K562 (cell line): ENCODE results near the gene PLEKHM1. TPM values are rescaled to one million over a fixed set of nuclear protein-coding genes. Genes with fewer than 3 reads are reported as not detected.

Experiments used
- ATAC-seq: fragments of 200-7000 bp; cut with Tn5 transposase; 3 replicates; pipeline ENCODE4 v1.9.1; 2020; ENCODE audit warnings: moderate library complexity
- BruUV-seq: library from RNA; stranded (reverse); fragments of 400-500 nt; replicated peaks from 2 replicates; lab custom pipeline; 2021; lab: Mats Ljungman, UMichigan
- CTCF ChIA-PET: fragments of 300-600 bp; formaldehyde crosslinking; extraction: SDS; loops from one replicate; lab custom pipeline; 2021; ENCODE audit warnings: low intra/inter-chr PET ratio; lab: Yijun Ruan, JAX
- POLR2A ChIA-PET: fragments of 300-600, 350-650 bp; sonication (Branson Sonifier 250); formaldehyde crosslinking; extraction: SDS; loops from one replicate; lab custom pipeline; 2021; ENCODE audit warnings: antibody characterized with exemption, inconsistent platforms; lab: Yijun Ruan, JAX
- DNase-seq, 4 experiments: peaks; one replicate each; pipeline versions ENCODE4 v3.0.0 to v3.0.0-alpha.2; 2011 to 2018; ENCODE audit warnings: low spot score in 3 of 4, mixed read lengths in 3 of 4; ENCODE audit errors: extremely low read depth in 1 of 4
- FAIRE-seq: peaks from 2 replicates; lab custom pipeline; 2011; peaks lifted over from hg19 to GRCh38; lab: Jason Lieb, UNC
- H2AFZ ChIP-seq: 2 replicates; pipeline ENCODE4 v1.6.0; 2011; ENCODE audit warnings: low read depth, low read length, control low read depth, inconsistent platforms
- H3K27ac ChIP-seq: fragments of 200-600 bp; 3 replicates; pipeline ENCODE4 v1.8.0; 2011; ENCODE audit warnings: low read depth, mild to moderate bottlenecking, control low read depth, inconsistent platforms, low read length, moderate library complexity, mixed read lengths; ENCODE audit errors: extremely low read depth
- H3K27me3 ChIP-seq, 2 experiments: fragments of 300-600 bp in 1 of 2; 2 replicates in 1 of 2; 3 replicates in 1 of 2; pipeline versions ENCODE4 v1.6.0 to v1.8.0; 2011; ENCODE audit warnings: inconsistent platforms in 2 of 2, low read length in 2 of 2, mild to moderate bottlenecking in 1 of 2, mixed read lengths in 1 of 2, moderate library complexity in 1 of 2; ENCODE audit not compliant: control insufficient read depth in 2 of 2, insufficient read depth in 2 of 2
- H3K36me3 ChIP-seq: fragments of 300-600 bp; 3 replicates; pipeline ENCODE4 v1.8.0; 2011; ENCODE audit warnings: mild to moderate bottlenecking, low read length, inconsistent platforms; ENCODE audit not compliant: control insufficient read depth, insufficient read depth
- H3K4me1 ChIP-seq, 2 experiments: fragments of 200-600 bp in 1 of 2; replicated peaks in 1 of 2; 2 replicates in 1 of 2; 3 replicates in 1 of 2; pipeline versions ENCODE4 v1.5.1 to v1.8.0; 2011; ENCODE audit warnings: inconsistent platforms in 2 of 2, low read length in 2 of 2, mild to moderate bottlenecking in 1 of 2, mixed read lengths in 1 of 2, moderate library complexity in 1 of 2; ENCODE audit not compliant: control insufficient read depth in 2 of 2, insufficient read depth in 2 of 2
- H3K4me2 ChIP-seq: 2 replicates; pipeline ENCODE4 v1.6.1; 2011; ENCODE audit warnings: low read length, control low read depth, inconsistent platforms, mixed read lengths; ENCODE audit not compliant: insufficient read depth
- H3K4me3 ChIP-seq: fragments of 200-600 bp; sonication (generic), shearing (Covaris generic); 2 replicates; pipeline ENCODE4 v1.5.1; 2016; ENCODE audit warnings: control low read depth, inconsistent platforms
- H3K79me2 ChIP-seq: fragments of 200-600 bp; 3 replicates; pipeline ENCODE4 v1.8.0; 2011; ENCODE audit warnings: low read length, inconsistent platforms; ENCODE audit not compliant: control insufficient read depth, insufficient read depth
- H3K9ac ChIP-seq, 2 experiments: 2 replicates each; pipeline versions ENCODE4 v1.6.0 to v1.6.1; 2011; ENCODE audit warnings: low read depth in 2 of 2, low read length in 2 of 2, control low read depth in 1 of 2, inconsistent platforms in 1 of 2, mild to moderate bottlenecking in 1 of 2, mixed read lengths in 1 of 2; ENCODE audit not compliant: insufficient read depth in 1 of 2
- H3K9me1 ChIP-seq: one replicate; pipeline ENCODE4 v1.6.0; 2011; ENCODE audit warnings: inconsistent platforms, mild to moderate bottlenecking, low read length, moderate library complexity; ENCODE audit not compliant: control insufficient read depth, insufficient read depth
- H3K9me3 ChIP-seq: replicated peaks from 2 replicates; pipeline ENCODE4 v1.5.1; 2011; ENCODE audit warnings: low read depth, low read length, inconsistent platforms; ENCODE audit not compliant: control insufficient read depth, insufficient read depth
- H4K20me1 ChIP-seq: replicated peaks from 2 replicates; pipeline ENCODE4 v1.6.1; 2011; ENCODE audit warnings: low read length, inconsistent platforms, mixed read lengths; ENCODE audit not compliant: control insufficient read depth, insufficient read depth
- CSDE1 ChIP-seq, 2 experiments: fragments of 450-650 bp; IDR thresholded peaks; 2 replicates each; pipeline ENCODE4 v1.6.1; 2016; ENCODE audit warnings: mild to moderate bottlenecking in 1 of 2
- ETS2 ChIP-seq: IDR thresholded peaks from 2 replicates; pipeline ENCODE4 v1.6.1; 2016; ENCODE audit warnings: borderline replicate concordance, missing genetic modification characterization, mild to moderate bottlenecking, moderate library complexity, missing compliant biosample characterization; ENCODE audit not compliant: poor library complexity, severe bottlenecking
- NFE2L1 ChIP-seq: fragments of 450-650 bp; IDR thresholded peaks from 2 replicates; pipeline ENCODE4 v1.6.1; 2016; ENCODE audit warnings: missing genetic modification characterization, low read depth, mild to moderate bottlenecking, missing compliant biosample characterization, moderate library complexity, borderline replicate concordance
- WGBS: fragments of 100-300 bp; shearing (Covaris generic); methylation state at CpG from one replicate; pipeline ENCODE4 v1.1.6; 2016; ENCODE audit warnings: low coverage, mixed read lengths; ENCODE audit not compliant: insufficient coverage; ENCODE audit errors: missing lambda C conversion rate; 5-methylcytosine and 5-hydroxymethylcytosine counted together
- in situ Hi-C: fragments of 300-500 bp; cut with MboI; formaldehyde crosslinking; loops from 4 replicates; pipeline ENCODE4 v1.15.0; 2018; ENCODE audit warnings: inconsistent platforms, mixed read lengths
- intact Hi-C: fragments of 100-400 bp; cut with micrococcal nuclease; formaldehyde crosslinking; loops from 2 replicates; pipeline ENCODE4 v1.14.2; 2022
- polyA plus RNA-seq, 8 experiments: library from polyadenylated mRNA; depleted of rRNA in 4 of 8; stranded (reverse) in 5 of 8; unstranded in 3 of 8; fragments of >200 nt; fragmentation: Nextera tagmentation in 2 of 8; fragmentation: Illumina TruSeq in 1 of 8; extraction: Ambion mirVana in 2 of 8; extraction: Trizol in 1 of 8; gene quantifications; 2 replicates each; pipeline versions ENCODE4 v1.2.1 to v1.2.3, GENCODE V29; 2011 to 2014; ENCODE audit warnings: inconsistent platforms in 1 of 8, missing spikeins in 1 of 8
- total RNA-seq, 7 experiments: library from RNA; depleted of rRNA in 6 of 7; stranded (reverse); fragments of >200 nt in 6 of 7; fragmentation: Illumina TruSeq in 2 of 7; extraction: Trizol in 2 of 7; gene quantifications; 2 replicates each; pipeline versions ENCODE4 v1.2.1 to v1.2.3, GENCODE V29; 2011 to 2021; ENCODE audit warnings: low replicate concordance in 1 of 7
- TF ChIP-seq, protein P1 (sequence below): sonication (generic); formaldehyde crosslinking; IDR thresholded peaks from 2 replicates; pipeline ENCODE4 v1.8.1; 2023; ENCODE audit warnings: mild to moderate bottlenecking, missing genetic modification reagents
- TF ChIP-seq, protein P2 (sequence below), 2 experiments: fragments of 450-650 bp; formaldehyde crosslinking in 1 of 2; IDR thresholded peaks; 2 replicates each; pipeline versions ENCODE4 v1.4.0 to v1.6.1; 2014 to 2020; ENCODE audit warnings: mild to moderate bottlenecking in 2 of 2, borderline replicate concordance in 1 of 2, low read depth in 1 of 2
- TF ChIP-seq, protein P3 (sequence below): sonication (generic); formaldehyde crosslinking; IDR thresholded peaks from 2 replicates; pipeline ENCODE4 v1.8.0; 2022; ENCODE audit warnings: missing genetic modification reagents, mild to moderate bottlenecking, moderate library complexity, borderline replicate concordance
- TF ChIP-seq, protein P4 (sequence below): fragments of 450-650 bp; conservative IDR thresholded peaks from 2 replicates; pipeline ENCODE4 v1.6.1; 2016; ENCODE audit warnings: missing genetic modification characterization, low read depth, mild to moderate bottlenecking, missing compliant biosample characterization, moderate library complexity

Gene PLEKHM1
- total and polyA plus RNA-seq, 9 of the 15 experiments (the other 6 are each of a cell fraction or from before 2014, with no cell fraction given): 0.13 to 23.3 (median 5.7) TPM

DNA sequence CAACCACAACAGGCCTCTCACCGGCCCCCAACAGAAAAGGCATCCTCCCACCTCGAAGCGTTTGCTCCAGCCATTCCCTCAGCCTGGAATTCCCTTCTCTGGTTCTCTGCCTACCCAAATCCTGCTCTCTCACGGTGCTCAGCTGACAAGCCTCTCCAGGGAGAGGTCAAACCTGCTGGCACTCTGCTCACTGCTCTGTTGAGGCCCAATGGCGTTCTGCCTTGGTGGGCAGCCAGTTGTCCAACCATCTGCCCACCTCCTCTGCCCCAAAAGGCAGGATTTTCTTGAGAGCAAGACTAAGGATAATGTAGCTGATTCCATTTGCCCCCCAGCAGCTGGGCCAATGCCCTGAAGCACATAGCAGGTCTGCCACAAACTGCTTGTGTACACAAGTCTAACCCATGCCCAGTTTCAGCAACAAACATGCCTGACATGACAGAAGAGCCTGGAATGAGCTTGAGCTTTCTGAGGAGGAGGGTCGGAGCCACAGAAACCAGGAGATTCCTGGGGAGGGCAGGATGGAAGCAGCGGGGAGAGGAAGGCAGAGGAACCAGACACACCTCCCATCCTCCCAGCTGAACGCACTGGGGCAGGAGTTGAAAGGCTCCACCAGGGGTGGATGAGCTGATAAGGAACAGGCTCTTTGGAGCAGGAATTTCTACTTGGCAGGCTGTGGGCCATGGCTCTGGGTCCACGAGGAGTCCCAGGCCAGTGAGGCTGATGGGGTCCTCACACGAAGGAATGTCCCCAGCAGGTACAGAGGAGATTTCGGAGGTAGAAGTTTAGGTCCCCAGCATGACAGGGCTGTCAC lies 81.7 kb downstream of the PLEKHM1 start:
- BruUV-seq: no TSS peak
- in situ Hi-C loops: loop anchor here (25.0 kb wide), 1 partner anchor 428 kb away; the partner anchor contains the start of gene SPPL2C
- TF ChIP-seq, protein P1, sequence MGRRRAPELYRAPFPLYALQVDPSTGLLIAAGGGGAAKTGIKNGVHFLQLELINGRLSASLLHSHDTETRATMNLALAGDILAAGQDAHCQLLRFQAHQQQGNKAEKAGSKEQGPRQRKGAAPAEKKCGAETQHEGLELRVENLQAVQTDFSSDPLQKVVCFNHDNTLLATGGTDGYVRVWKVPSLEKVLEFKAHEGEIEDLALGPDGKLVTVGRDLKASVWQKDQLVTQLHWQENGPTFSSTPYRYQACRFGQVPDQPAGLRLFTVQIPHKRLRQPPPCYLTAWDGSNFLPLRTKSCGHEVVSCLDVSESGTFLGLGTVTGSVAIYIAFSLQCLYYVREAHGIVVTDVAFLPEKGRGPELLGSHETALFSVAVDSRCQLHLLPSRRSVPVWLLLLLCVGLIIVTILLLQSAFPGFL: no peak
- TF ChIP-seq, protein P2, sequence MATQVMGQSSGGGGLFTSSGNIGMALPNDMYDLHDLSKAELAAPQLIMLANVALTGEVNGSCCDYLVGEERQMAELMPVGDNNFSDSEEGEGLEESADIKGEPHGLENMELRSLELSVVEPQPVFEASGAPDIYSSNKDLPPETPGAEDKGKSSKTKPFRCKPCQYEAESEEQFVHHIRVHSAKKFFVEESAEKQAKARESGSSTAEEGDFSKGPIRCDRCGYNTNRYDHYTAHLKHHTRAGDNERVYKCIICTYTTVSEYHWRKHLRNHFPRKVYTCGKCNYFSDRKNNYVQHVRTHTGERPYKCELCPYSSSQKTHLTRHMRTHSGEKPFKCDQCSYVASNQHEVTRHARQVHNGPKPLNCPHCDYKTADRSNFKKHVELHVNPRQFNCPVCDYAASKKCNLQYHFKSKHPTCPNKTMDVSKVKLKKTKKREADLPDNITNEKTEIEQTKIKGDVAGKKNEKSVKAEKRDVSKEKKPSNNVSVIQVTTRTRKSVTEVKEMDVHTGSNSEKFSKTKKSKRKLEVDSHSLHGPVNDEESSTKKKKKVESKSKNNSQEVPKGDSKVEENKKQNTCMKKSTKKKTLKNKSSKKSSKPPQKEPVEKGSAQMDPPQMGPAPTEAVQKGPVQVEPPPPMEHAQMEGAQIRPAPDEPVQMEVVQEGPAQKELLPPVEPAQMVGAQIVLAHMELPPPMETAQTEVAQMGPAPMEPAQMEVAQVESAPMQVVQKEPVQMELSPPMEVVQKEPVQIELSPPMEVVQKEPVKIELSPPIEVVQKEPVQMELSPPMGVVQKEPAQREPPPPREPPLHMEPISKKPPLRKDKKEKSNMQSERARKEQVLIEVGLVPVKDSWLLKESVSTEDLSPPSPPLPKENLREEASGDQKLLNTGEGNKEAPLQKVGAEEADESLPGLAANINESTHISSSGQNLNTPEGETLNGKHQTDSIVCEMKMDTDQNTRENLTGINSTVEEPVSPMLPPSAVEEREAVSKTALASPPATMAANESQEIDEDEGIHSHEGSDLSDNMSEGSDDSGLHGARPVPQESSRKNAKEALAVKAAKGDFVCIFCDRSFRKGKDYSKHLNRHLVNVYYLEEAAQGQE (IDR thresholded peaks at IDR 0.05; ENCODE audit: borderline replicate concordance): no peak
- TF ChIP-seq, protein P2 (CRISPR knock-in tag; IDR thresholded peaks at IDR 0.05; ENCODE audit: low read depth): no peak
- TF ChIP-seq, protein P3, sequence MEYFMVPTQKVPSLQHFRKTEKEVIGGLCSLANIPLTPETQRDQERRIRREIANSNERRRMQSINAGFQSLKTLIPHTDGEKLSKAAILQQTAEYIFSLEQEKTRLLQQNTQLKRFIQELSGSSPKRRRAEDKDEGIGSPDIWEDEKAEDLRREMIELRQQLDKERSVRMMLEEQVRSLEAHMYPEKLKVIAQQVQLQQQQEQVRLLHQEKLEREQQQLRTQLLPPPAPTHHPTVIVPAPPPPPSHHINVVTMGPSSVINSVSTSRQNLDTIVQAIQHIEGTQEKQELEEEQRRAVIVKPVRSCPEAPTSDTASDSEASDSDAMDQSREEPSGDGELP (CRISPR knock-in tag): peak; percentile 47; the same call in 1 of the 2 replicates
- TF ChIP-seq ETS2 (no peak), CSDE1 (IDR thresholded peaks at IDR 0.05) (no peak), NFE2L1 (no peak)
- TF ChIP-seq, protein P4, sequence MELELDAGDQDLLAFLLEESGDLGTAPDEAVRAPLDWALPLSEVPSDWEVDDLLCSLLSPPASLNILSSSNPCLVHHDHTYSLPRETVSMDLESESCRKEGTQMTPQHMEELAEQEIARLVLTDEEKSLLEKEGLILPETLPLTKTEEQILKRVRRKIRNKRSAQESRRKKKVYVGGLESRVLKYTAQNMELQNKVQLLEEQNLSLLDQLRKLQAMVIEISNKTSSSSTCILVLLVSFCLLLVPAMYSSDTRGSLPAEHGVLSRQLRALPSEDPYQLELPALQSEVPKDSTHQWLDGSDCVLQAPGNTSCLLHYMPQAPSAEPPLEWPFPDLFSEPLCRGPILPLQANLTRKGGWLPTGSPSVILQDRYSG: no peak

More for the DNA sequence above, 81.7 kb downstream of the PLEKHM1 start:
- POLR2A ChIA-PET: interaction anchor here (0.7 to 1.0 kb wide), 2 partner anchors 15 to 260 kb away, joined by 3 to 5 read pairs; no protein-coding TSS in a partner anchor
- peak overlapping the region in 1 of 2 experiments; percentile 55; a peak in 1 of 4 replicates for H3K9ac ChIP-seq
- H4K20me1 ChIP-seq: peaks cover 5% of the 10 kb centered on the region; the same call in 1 of the 2 replicates
- peaks cover 2 to 23% of the 10 kb centered on the region in 2 experiments; a peak in 4 of 5 replicates for H3K4me1 ChIP-seq
- H3K79me2 ChIP-seq: no peaks in the 10 kb centered on the region
- no peak overlapping the region for H3K27ac ChIP-seq
- H3K4me3 ChIP-seq: no peak overlapping the region
- intact Hi-C loops: no loop called here
- H3K4me2 ChIP-seq: no peak overlapping the region
- peaks cover 2% of the 10 kb centered on the region for H3K9me1 ChIP-seq
- H2AFZ ChIP-seq: no peak overlapping the region
- no peaks in the 10 kb centered on the region for H3K36me3 ChIP-seq
- H3K27me3 ChIP-seq: no peaks in the 10 kb centered on the region
- FAIRE-seq: peak; percentile 57
- no peak for ATAC-seq
- CTCF ChIA-PET: no interaction called here
- 7% methylated on average over 10 of the region's 11 CpGs for WGBS
- no peak for DNase-seq
- H3K9me3 ChIP-seq: no peaks in the 10 kb centered on the region
